Thoracic aorta (tissue), 2 donors: ENCODE measurements around the gene CFAP46. TPM values are rescaled to one million over a fixed set of nuclear protein-coding genes. Genes with fewer than 3 reads are reported as not detected.

Source experiments
- ATAC-seq: fragments of 150-250 bp; one replicate; pipeline ENCODE4 v1.8.0; 2017; ENCODE audit warnings: low read depth; ENCODE audit not compliant: insufficient number of reproducible peaks, low FRiP score
- DNase-seq: peaks from one replicate; pipeline ENCODE4 v3.0.0-alpha.2; 2020; ENCODE audit warnings: low spot score
- H3K27ac ChIP-seq, 2 donors: fragments of 200-600 bp; sonication (generic); 1 replicate in 1 of 2; 2 replicates in 1 of 2; pipeline ENCODE4 v1.5.1; 2016; ENCODE audit warnings: mild to moderate bottlenecking in 2 of 2, moderate library complexity in 2 of 2
- H3K27me3 ChIP-seq: fragments of 200-600 bp; sonication (generic); replicated peaks from 2 replicates; pipeline ENCODE4 v1.6.0; 2016; ENCODE audit warnings: mild to moderate bottlenecking; ENCODE audit not compliant: insufficient read depth
- H3K36me3 ChIP-seq: fragments of 200-600 bp; sonication (generic); one replicate; pipeline ENCODE4 v1.5.1; 2016
- H3K4me1 ChIP-seq, 2 donors: fragments of 200-600 bp; sonication (generic); 1 replicate in 1 of 2; 2 replicates in 1 of 2; pipeline versions ENCODE4 v1.5.1 to v1.6.0; 2016; ENCODE audit warnings: low read depth in 2 of 2, mild to moderate bottlenecking in 1 of 2; ENCODE audit not compliant: control insufficient read depth in 1 of 2
- H3K4me3 ChIP-seq: fragments of 200-600 bp; sonication (generic); 2 replicates; pipeline ENCODE4 v1.5.1; 2016; ENCODE audit warnings: mild to moderate bottlenecking
- H3K9me3 ChIP-seq: fragments of 200-600 bp; sonication (generic); 2 replicates; pipeline ENCODE4 v1.5.1; 2016
- CTCF ChIP-seq: fragments of 200-600 bp; sonication (generic); IDR thresholded peaks from one replicate; pipeline ENCODE4 v1.5.1; 2019; ENCODE audit warnings: antibody characterized with exemption
- total RNA-seq, 2 donors: library from RNA; depleted of rRNA; stranded (reverse); fragments of >200 nt; gene quantifications; one replicate each; pipeline versions ENCODE4 v1.1.0 to v1.2.3, GENCODE V29; 2016

The CFAP46 gene
- total RNA-seq, 2 donors from 2014 or later, result not detected

DNA sequence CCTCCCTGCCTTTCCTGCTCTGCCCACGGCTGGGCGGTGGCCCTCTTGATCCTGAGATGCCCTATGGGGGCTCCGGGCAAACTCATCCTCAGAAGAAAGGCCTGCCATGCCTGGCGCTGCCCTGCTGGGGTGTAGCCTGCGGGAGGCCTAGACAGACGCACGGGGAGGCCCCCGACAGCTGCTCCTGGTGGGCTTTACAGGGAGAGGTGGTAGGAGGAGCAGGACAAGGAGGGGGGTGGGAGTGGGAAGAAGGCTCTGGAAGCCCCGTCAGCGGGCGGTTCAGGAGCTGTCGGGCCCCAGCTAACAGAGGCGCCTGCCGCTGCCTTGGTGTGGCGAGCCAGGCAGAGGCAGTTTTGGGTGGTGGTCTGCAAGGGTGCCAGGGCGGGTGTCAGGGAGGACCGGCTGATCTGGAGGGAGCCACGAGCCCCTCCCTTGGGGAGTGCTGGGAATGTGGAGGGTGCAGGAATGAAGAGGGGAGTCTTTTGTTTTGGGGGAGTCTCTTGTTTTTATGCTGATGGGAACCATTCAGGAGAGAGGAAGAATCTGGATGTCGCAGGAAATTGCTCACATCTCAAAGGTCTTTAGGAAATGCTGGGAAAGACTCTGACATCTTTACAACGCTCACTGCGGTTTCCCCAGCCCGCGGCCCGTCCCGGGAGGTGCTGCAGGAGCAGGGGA, 63.5 kb downstream of the CFAP46 start:
- no peaks in the 10 kb centered on the region for H3K9me3 ChIP-seq
- H3K27ac ChIP-seq, result no peak overlapping the region
- H3K4me1 ChIP-seq, result no peaks in the 10 kb centered on the region
- ATAC-seq, result no peak
- H3K36me3 ChIP-seq, result no peaks in the 10 kb centered on the region
- no peak overlapping the region for H3K4me3 ChIP-seq
- no peak for DNase-seq
- H3K27me3 ChIP-seq, result no peaks in the 10 kb centered on the region
- no peak for TF ChIP-seq CTCF

GRCh38 chr10:132878091-132878729, 64.2 kb downstream of the CFAP46 start:
- Histone ChIP-seq H3K36me3 (no peaks in the 10 kb centered on the region), H3K4me3 (no peak overlapping the region), H3K9me3 (no peaks in the 10 kb centered on the region), H3K27ac (no peak overlapping the region), H3K4me1 (no peaks in the 10 kb centered on the region), H3K27me3 (no peaks in the 10 kb centered on the region)
- ATAC-seq, result no peak
- no peak for TF ChIP-seq CTCF
- no peak for DNase-seq

- no peak for DNase-seq
- Histone ChIP-seq H3K9me3 (no peaks in the 10 kb centered on the region), H3K36me3 (no peaks in the 10 kb centered on the region), H3K4me3 (no peak overlapping the region), H3K27ac (no peak overlapping the region), H3K27me3 (no peaks in the 10 kb centered on the region), H3K4me1 (no peaks in the 10 kb centered on the region)
- no peak for TF ChIP-seq CTCF
- no peak for ATAC-seq
Measured at GRCh38 chr10:132877473-132877872, 64.9 kb downstream of the CFAP46 start.

DNA sequence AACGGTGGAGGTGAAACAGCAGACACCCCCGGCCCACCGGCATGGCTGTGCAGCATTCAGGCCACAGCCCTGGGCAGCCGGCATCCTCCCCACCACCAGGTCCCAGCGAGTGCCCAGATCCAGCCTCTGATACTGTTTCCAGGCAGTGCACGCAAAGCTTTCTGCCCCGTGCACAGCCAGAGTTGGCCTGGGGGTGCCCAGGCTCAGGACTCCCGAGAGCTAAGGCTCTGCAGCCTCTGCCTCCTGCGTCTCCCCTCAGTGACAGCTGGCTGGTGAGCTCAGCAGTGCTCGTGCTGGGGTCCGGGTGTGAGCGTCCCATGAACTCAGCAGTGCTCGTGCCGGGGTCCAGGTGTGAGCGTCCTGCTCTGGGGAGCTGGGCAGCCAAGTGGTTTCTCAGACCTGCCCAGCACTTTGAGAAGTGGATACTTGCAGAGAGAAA, 65.4 kb downstream of the CFAP46 start:
- no peak overlapping the region for H3K4me3 ChIP-seq
- ATAC-seq (no peak), DNase-seq (no peak)
- no peaks in the 10 kb centered on the region for H3K4me1 ChIP-seq
- TF ChIP-seq CTCF, result no peak
- H3K36me3 ChIP-seq, result no peaks in the 10 kb centered on the region
- H3K9me3 ChIP-seq, result no peaks in the 10 kb centered on the region
- H3K27me3 ChIP-seq, result no peaks in the 10 kb centered on the region
- H3K27ac ChIP-seq, result no peak overlapping the region

DNA sequence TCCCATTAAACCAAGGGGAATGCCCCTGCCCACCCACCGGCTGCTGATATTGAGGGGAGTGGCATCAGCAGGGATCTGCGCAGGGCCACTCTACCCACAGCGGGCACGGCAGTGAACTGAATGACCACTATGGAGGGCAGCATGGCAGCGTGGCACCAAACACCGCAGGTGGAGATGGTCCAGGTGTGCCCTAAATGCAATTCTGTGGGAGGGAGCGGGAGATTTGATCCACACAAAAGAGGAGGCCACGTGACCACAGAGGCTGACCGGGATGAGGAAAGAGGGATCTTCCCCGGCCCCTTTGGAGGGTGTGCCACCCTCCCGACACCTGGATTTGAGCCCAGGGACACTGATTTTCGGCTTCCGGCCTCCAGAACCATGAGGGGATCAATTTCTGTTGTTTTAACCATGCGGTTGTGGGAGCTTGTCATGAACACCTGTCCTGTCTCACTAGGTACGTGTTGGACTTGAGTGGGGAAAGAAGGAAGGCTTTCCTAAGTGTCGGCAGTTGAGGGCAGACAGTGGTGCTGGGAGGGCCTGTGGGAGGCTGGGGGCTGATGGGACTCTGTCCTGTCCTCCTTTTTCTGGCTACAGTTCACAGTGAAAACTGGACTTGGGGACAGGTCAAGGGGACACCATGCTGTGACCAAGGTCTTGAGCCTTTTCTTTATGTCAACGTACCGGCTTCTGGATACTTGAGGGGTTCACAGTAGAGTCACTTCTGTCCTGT, 66.1 kb downstream of the CFAP46 start:
- no peaks in the 10 kb centered on the region for H3K27me3 ChIP-seq
- DNase-seq, result no peak
- no peaks in the 10 kb centered on the region for H3K4me1 ChIP-seq
- H3K36me3 ChIP-seq, result no peaks in the 10 kb centered on the region
- no peak overlapping the region for H3K4me3 ChIP-seq
- no peaks in the 10 kb centered on the region for H3K9me3 ChIP-seq
- no peak for ATAC-seq
- TF ChIP-seq CTCF, result no peak
- H3K27ac ChIP-seq, result no peak overlapping the region
